HG03575 (cell line): ENCODE data around the gene RIMBP2.

ENCODE experiments used
- ATAC-seq: cut with Tn5 transposase; IDR thresholded peaks from one replicate; pipeline ENCODE4 v1.9.1; 2021; ENCODE audit not compliant: unreplicated experiment, insufficient number of reproducible peaks, low FRiP score; ENCODE audit errors: extremely low read depth

Gene RIMBP2

DNA sequence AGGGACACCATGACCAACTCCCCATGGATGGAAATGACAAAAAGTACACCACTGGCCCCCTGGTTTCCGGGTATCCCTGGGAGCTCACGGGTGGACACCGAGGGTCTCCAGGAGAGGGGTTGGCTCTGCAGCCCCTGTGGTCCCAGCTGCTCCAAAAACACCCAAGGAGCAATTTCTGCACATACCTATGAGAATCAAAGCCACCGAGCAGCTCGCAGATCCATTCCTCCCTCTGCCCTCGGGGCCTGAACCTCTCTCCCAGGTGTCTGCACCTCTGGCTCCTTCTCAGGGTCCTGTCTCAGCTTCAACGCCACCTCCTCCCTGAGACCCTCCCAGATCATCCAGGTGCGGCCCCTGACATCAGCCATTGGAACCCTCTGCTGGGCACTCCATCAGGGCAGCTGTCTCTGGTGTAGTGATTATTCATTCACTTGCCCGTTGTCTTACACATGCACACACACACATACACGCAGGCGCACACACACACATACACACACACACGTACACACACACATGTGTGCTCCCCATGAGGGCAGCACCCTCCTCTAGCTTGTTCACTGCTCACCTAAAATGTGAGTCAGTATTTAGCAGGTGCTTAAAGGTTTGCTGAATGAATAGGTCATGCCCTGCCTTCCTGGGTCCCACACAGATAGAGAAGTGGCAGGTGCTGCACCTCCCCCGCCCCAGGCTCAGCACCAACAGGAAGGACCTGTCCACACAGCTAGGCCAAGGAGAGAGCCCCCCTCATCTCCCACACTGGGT, 5.9 kb downstream of the RIMBP2 start:
- no peak for ATAC-seq

DNA sequence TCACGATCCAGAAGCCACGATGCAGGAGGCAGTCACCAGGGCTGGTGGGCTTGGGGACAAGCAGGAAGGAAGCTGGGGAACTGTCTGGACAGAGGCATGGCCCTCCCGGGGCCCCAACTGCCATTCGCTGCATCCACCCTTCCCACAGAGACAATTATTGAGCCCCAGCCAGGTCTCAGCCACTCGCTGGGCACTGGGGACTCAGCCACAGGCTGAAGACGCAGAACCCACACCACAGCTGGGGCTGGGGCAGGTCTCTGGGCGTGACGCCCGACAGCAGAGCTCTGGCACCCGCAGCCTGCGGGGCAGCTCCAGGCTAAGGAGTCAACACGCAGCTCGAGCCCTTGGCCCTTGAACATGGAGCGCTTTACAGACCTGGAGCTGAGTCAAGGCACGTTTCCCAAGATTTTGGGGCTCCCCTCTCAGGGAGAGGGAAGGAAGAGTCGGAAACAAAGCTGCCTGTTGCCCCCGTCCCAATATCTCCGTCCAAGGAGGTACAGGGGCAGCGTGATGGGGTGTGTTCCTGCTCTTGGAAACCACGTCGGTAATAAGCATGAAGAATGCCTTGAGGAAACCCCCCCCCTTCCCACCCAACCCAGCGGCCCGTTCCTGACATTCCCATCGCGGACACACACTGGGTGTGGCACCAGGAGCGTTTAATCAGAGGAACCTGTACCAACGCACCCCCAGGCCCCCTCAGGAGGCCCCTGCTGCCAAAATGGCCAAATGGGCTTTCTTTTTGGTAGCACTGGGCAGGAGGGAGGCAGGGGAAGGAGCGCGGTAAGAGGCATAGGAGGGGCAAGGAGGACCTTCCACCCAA, 6.7 kb downstream of the RIMBP2 start:
- ATAC-seq, result no peak

DNA sequence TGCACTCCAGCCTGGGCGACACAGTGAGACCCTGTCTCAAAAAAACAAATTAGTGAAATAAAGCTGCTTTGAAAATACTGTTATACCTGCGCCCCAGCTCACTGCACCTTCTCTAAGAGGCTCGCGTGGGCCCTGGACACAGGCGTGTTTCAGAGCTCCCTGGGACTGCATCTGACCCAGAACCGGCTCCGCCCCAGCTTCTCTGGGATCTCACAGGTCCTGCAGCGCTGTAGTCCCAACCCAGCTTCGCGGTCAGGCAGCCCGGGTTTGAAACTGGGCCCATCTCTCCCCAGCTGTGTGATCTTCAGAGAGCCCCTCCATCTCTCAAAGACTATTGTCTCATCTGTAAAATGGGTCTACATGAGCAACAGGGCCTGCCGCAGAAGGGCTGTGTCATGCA, 7.5 kb downstream of the RIMBP2 start:
- ATAC-seq, result no peak

DNA sequence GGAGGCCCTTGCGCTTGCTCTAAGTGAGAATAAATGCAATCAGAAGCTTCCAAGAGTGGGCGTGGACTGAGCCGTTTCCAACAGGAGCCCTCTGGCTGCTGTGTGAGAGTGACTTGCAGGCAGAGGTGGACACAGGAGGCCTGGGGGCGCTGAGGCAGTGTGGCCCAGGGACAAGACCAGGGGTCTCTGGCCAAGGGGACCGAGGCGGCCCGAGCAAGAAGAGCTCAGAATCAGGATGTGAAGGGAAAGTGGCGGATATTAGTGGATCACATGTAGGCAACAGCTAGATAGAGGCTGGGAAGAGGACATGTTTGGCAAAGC, 8.6 kb downstream of the RIMBP2 start:
- no peak for ATAC-seq

DNA sequence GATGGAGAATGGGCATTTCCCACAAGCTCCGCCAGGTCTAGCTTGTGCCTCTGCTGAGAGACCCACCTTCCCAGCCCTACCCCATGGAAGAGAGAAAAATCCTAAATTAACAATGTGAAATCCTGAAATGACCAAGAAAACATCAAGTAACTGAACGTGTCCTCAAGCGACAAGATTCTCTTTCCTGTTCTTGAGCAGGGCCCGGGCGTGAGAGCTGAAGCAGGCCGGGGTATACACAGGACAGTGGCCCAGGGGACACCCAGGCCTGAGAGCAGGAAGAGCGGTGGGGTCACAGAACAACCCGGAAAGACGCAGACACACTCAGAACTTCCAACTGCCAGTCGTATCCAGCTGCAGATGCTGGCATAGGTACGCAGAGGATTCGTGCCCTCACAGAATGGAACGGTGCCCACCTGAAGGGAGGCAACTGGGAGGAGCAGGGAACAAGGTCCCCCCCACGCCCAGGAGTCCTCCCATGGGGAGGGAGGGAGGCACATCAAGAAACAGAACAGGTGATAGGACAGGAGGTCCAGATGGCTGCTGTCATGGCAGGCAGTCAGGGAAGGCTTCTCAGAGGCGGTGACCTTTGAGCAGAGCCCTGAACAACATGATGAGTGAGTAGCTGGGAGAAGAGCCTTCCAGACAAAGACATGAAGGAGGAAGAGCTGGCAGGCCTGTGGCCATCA, 9.1 kb downstream of the RIMBP2 start:
- no peak for ATAC-seq

DNA sequence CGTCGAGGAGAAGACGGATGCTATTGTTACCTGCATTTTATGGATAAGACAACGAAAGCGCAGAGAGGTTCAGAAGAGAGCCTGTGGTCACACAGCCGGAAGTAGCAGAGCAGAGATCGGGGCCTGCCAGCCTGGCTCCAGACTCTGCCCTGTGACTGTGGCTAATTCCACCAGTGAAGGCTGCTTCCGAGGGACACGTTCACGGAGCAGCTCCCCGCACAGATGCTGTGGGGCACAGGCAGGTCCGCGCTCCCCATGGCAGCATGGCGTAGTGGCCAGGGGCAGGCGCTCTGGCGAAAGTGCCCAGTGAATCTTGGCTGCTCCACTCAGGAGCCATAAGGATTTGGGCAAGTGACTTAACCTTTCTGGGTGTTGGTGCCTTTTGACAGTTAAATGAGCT, 9.8 kb downstream of the RIMBP2 start:
- ATAC-seq, result no peak

DNA sequence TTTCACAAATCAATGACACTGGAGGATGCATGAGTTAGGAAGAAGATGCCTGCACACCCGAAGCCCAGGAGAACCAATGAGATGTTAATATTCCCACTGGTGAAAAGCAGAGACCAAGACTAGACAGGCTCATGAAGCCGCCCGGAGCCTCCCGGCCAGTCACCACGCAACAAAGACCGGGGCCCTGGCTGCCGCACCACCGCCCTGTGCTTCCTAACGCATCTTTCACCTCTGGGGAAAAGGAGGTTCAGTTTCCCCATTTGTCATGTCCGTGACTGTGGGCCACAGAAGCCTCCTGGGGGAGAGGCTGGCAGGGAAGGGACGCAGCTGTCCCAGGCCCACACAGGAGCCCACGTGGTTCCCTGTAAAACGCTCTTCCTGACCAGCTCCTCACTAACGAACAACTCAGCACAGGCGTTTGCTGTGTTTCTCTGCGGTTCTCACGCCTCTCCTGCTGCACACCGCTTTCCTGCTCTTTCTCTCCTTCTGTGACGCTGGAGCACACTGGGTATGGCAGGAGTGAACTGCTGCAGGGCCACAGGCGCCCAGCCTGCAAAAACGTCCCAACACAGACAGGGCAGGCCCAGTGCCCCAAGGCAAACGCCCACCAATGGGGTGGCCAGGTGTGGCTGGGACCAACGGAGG, 10.8 kb downstream of the RIMBP2 start:
- ATAC-seq, result no peak

DNA sequence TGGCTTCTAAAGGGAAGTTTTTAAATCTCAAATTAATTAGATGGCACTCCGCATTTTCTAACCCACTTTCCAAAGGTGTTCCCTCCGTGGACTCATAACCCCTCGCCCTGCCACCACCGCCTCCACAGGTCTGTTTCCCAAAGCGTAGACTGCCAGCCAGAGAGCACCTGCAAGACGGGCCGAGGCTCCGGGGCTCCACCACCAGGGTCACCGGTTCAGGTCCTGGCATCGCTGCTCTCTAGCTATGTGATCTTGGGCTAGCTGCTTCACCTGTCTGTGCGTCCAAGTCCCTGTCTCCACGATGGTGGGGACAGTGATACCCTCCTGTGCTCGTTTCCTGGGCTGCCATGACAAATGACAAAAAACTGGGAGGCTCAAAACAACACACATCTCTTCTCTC, 11.5 kb downstream of the RIMBP2 start:
- no peak for ATAC-seq

DNA sequence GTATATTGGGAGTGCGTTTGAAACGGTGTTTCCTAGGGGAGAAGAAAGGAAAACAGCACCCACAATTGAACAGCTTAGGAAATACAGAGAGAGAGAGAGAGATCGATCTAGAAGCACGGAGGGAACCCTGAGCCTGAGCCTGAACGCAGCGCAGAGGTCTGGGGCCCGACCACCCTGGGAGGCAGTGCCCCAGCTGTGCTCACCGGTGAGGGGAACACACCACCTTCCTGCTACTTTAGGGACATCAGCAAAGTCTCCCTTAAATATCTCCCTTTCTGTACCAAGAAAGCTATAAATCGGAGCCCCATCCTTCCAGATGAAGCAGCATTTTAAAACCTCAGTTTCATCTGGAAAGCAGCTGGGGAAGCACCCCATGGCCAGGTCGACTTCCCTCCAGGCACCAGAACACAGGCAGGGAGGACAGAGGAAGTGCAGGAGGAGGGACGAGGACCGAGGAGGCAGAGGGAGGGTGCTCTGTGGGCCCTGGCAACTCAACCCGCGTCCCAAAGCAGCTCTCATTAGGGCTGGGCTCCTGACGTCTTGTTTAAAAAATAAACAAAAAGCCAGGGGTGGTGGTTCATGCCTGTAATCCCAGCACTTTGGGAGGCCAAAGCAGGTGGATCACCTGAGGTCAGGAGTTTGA, 12.2 kb downstream of the RIMBP2 start:
- no peak for ATAC-seq

DNA sequence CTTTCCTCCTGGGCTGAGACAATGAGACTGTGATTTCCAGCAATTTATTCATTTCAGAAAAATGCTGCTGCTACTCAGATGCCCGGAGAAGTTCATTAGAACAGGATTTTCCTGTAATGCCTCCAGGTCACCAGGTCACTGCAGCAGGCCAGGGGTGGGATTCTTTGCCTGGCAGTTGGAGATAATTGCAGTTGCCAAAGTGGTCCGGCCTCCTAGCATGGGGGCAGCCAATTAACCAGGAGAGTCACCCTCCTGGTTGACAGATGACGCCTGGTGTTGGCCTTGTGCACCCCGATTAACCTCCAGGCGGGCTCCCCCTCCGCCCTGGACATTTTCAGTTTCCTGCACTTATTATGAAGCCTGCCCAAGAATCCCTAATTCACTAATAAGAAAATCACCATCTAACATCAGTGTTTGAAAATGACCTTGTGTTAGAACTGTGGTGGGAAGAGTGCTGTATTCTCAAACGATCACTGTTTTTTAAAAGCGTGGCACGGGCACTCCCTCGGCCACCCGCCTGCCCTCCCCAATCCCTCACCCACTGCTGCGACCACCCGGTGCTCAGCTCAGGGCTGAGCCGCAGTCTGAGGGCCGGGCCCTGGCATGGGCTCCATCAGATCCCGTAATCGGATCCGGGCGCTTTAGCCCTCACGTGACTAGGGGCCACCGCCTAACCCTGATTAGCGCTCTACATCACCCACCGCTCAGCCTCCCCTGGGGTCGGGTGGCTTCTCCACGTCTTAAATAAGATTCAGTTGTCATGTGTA, 12.9 kb downstream of the RIMBP2 start:
- ATAC-seq, result no peak

DNA sequence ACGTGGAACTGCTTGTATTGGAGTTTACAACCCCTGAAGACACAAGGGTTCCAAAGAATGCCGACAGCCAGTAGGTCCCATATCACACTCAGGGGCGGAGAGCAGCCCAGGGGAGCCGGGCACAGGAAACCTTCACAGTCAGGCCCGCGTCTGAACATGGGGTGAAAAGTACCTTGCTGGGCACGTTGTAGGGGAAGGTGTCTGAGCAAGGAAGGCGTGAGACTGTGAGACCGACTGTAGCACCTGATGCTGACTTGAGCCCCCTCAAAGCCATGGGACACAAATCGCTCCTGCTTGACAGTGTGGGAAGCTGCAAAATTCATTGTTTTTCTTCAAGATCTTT, 14.7 kb downstream of the RIMBP2 start:
- no peak for ATAC-seq

DNA sequence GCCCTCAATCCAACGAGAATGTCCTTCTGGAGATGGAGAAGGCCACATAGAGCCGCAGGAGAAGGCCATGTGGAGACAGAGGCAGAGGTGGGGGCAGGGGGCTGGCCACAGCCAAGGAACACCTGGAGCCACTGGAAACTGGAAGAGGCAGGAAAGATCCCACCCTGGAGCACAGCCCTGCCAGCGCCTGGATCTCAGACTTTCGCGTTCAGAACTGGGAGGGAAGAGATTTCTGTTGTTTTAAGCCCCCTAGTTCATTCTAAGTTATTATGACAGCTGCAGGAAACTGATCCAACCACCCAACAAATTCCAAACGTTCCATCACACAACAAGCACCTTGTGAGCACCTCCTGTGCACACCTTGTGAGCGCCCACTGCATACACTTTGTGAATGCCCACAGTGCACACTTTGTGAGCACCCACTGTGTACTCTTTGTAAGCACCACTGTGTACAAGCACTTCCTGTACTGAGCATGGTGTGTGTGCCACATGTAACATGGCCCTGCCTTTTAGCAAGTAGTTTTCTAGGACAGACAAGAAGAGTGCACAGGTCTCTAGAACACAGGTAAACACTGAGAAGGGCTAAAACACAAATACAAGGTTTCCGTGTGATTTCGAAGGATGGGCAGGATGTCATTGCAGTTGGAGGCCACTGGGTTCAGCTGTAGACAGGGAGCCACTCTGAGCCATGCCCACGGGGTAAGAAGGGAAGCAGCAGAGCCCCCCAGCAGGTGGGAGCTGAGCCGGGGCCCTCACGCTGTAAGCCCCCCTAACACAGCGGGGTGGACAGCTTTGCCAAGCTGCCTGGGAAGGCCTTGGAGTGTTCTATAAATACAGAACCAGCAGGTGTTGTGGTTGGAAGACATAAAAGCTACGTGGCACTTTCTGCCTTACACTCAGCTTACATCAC, 15.4 kb downstream of the RIMBP2 start:
- ATAC-seq, result no peak

DNA sequence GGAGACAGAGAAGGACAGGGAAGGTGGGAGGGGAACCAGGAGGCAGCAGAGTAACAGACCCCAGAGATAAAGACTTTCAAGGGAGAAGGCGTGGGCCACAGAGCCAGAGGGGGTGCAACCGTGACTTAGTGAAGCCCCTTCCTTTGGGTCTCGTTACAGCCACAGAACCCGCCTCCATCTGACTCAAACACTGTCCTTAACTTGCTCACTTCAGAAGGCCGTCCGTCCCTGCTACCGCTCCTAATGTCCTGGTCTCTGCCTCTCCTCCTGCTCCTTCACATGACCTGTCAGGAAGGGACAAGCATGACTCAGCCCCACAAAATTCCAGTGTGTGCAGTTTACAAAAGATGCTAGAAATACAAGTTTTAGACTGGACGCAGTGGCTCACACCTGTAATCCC, 18.0 kb downstream of the RIMBP2 start:
- ATAC-seq, result no peak

DNA sequence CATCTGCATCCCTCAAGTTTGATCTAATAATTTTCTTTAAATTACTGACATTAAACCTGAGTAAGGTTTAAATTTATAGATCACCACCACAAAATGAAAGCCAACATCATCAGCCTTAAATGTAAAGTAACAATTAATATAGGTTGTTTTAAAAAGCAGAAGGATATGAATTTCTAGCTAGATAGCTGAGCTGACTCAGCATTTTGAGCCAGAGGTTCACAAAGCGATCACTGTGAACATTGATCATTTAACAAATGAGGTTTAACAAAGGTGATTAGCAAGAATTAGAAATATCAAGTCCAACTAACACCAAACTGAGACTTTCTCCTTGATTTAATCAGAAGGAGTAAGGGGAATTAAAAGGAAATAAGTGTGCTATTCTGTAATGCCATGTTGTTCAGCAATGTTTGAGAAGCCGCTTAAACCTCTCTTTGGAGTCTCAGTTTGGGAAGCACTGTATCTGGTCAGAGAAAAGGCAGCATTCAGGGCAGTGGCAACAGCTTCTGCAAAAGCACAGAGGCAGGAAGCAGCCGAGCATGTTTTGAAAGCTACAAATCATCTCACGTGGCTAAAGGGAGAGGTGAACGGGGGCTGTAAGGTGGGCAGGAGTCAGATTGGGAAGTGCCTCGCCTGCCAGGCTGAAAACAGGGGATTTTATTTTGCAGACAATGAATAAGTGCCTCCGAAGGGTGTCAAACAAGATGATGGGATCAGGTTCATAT, 19.6 kb downstream of the RIMBP2 start:
- ATAC-seq, result no peak

DNA sequence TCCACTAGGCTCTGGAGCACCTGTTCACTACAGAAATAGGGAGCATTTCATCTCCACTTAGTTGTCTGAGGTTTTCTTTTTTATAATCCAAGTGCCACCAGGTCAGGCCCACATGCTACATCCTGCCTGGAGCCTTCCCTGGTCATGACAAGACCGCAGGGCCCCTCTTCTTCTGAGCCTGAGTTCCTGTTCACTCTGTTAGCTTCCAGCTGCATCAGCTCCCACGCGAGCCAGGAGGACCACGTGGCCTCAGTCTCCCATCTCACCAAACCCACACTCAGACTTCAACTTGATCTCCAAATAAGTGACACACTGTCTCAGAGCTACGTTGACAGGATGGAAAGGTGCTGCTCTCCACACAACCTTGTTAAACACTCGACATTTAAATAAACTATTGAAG, 21.0 kb downstream of the RIMBP2 start:
- ATAC-seq, result no peak

DNA sequence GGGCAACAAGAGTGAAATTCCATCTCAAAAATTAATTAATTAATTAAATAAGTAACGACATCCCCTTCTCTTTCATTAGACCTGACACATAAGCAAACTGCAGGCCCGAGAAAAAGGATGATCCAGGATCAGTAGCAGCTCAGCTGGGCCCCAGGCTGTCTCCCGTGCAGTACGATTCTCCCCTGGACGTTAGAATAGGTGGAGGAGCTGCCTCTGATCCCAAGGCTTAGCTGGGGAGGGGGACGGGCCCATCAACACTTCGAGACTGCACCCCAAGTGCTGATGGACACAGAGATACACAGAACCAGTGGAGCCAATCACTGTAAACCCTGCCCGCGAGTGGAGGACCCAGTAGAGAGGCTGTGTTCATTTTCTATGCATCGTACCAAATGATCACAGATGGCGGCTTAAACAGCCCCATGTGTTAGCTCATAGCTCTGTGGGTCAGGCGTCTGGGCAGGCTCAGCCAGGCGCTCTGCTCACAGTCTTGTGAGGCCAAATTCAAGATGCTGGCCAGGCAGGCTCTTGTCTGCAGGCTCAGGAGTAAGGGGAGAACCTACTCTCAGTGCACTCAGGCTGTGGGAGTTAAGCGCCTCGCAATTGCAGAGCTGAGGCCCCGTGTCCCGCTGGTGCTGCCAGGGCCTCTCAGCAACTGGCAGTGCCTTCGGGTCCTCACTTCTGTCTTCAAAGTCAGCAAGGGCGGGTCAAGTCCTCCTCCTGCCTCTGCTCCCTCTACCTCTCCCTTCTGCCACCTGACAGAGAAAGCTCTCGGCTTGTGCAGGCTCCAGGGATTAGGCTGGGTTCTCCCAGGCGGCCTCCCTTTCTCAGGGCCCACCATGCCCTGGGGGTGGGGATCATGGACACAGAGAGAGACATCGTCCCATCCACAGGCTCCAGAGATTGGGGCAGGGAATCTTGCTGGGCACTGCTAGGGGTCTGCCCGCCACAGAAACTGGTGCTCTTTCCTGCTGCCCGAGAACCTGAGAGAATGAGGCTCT, 26.4 kb downstream of the RIMBP2 start:
- ATAC-seq, result no peak
